Dedifferentiated amniotic fluid mesenchymal stem cell (primary cell): Measurements from ENCODE around the gene TM7SF3.
A peak's percentile ranks its signal among the peaks of the same experiment; 100 is the strongest.
"Not testable (repeated sequence)": the region's sequence is repeated elsewhere in the genome, so short reads cannot be mapped to it uniquely, and the experiment has no call there.

ENCODE experiments used
- DNase-seq: peaks from one replicate; pipeline ENCODE4 v3.0.0-alpha.2; 2016; ENCODE audit errors: extremely low spot score

TM7SF3 gene

GRCh38 chr12:27014085-27014858 lies at the start of gene TM7SF3:
Gene TM7SF3 (minus strand): TSS chr12:27014384. CDS start chr12:27014168, 216 bp downstream.
- peak; percentile 75 for DNase-seq

- DNase-seq, result no peak
Measured at GRCh38 chr12:27063250-27063851, 49.2 kb upstream of the TM7SF3 start.

- DNase-seq, result no peak
Measured at GRCh38 chr12:27061317-27061716, 47.1 kb upstream of the TM7SF3 start.

GRCh38 chr12:27060740-27061139 lies 46.6 kb upstream of the TM7SF3 start:
- no peak for DNase-seq

GRCh38 chr12:27057543-27057942 lies 43.4 kb upstream of the TM7SF3 start:
- DNase-seq, result no peak

GRCh38 chr12:27055966-27056365 lies 41.8 kb upstream of the TM7SF3 start:
- no peak for DNase-seq

- no peak for DNase-seq
Measured at GRCh38 chr12:27052742-27053141, 38.6 kb upstream of the TM7SF3 start.

- DNase-seq, result no peak
Measured at GRCh38 chr12:27052176-27052575, 38.0 kb upstream of the TM7SF3 start.

- peak; percentile 36 for DNase-seq
Measured at GRCh38 chr12:27048822-27049752, 34.9 kb upstream of the TM7SF3 start.

- DNase-seq, result not testable (repeated sequence)
Measured at GRCh38 chr12:27042018-27042417, 27.8 kb upstream of the TM7SF3 start.

GRCh38 chr12:27040637-27041036 lies 26.5 kb upstream of the TM7SF3 start:
- not testable (repeated sequence) for DNase-seq

GRCh38 chr12:27034607-27035293 lies 20.6 kb upstream of the TM7SF3 start:
- DNase-seq, result no peak

GRCh38 chr12:27032679-27033078 lies 18.5 kb upstream of the TM7SF3 start:
- no peak for DNase-seq

- no peak for DNase-seq
Measured at GRCh38 chr12:27031531-27031930, 17.3 kb upstream of the TM7SF3 start.

GRCh38 chr12:27026257-27026656 lies 12.1 kb upstream of the TM7SF3 start:
- no peak for DNase-seq

- no peak for DNase-seq
Measured at GRCh38 chr12:27025116-27025515, 10.9 kb upstream of the TM7SF3 start.

GRCh38 chr12:27024291-27024690 lies 10.1 kb upstream of the TM7SF3 start:
- DNase-seq, result no peak

GRCh38 chr12:27020761-27021160 lies 6.6 kb upstream of the TM7SF3 start:
- DNase-seq, result no peak

GRCh38 chr12:27018037-27018436 lies 3.9 kb upstream of the TM7SF3 start:
- no peak for DNase-seq

GRCh38 chr12:27017163-27017823 lies 3.1 kb upstream of the TM7SF3 start:
- DNase-seq, result not testable (repeated sequence)

GRCh38 chr12:27015730-27016076 lies 1.5 kb upstream of the TM7SF3 start:
- DNase-seq, result peak; percentile 58
